GM23338 (cell line): ENCODE measurements around the gene ALDH18A1.

ENCODE experiments used
- CREB1 ChIP-seq: fragments of 250-450 bp; sonication (Bioruptor Pico); IDR thresholded peaks from 2 replicates; pipeline ENCODE4 v1.5.0; 2020; ENCODE audit warnings: low read depth, mild to moderate bottlenecking, moderate library complexity
- POLR2AphosphoS5 ChIP-seq: IDR thresholded peaks from 2 replicates; pipeline ENCODE4 v1.6.1; 2016; ENCODE audit warnings: antibody characterized with exemption, low read depth
- STAT1 ChIP-seq: IDR thresholded peaks from one replicate; pipeline ENCODE4 v1.6.1; 2016; ENCODE audit warnings: antibody characterized with exemption; ENCODE audit not compliant: unreplicated experiment
- TF ChIP-seq, protein P1 (sequence below), 2 experiments: fragments of 200-600 bp in 1 of 2; sonication (generic) in 1 of 2; conservative IDR thresholded peaks; 2 replicates each; pipeline versions ENCODE4 v1.5.1 to v1.6.1; 2016 to 2017; ENCODE audit warnings: antibody characterized with exemption in 2 of 2, low read depth in 2 of 2, mild to moderate bottlenecking in 2 of 2, moderate library complexity in 1 of 2

DNA sequence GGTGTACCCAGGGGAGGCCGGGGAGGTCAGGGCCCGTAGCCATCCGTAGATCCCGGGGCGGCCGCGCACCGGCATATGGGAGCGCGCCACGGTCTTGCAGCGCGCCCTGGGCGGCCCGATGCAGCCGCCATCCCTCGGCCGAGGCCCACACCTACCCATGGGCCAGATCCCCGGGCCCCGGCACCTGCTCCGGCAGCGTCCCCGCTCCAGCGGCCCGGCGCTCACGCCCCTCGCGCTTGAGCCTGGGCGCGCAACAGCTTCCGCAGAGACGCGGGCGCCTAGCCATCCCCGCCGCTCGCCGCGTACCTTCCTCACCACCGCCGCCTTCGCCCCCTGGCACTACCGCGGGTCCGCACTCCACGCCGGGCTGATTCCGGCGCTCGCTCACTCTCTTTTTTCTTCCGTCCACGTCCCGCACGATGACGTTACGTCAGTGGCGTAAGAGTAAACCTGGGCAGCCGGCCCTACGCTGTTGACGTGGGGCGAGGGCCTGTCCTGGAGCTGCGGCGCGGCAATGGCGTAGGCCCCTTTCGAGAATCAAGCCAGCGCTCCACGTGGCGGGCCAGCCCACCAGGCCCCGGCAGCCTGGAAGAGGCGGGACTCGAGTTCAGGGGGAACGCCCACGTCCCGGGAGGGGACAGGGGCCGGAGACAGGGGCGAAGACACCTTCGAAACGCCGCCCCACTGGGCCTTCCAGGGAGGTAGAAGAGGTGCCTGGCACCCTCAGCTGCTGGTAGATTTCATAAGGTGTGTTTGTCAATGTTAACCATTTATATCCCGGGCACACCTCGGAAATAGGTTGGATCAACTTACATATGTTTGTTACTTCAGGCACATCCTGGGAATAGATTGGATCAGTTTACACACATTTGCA is at the start of gene ALDH18A1:
- TF ChIP-seq CREB1 (CRISPR knock-in tag) (peak; percentile 68), POLR2AphosphoS5 (peak; percentile 70), STAT1 (no peak)
- TF ChIP-seq, protein P1, sequence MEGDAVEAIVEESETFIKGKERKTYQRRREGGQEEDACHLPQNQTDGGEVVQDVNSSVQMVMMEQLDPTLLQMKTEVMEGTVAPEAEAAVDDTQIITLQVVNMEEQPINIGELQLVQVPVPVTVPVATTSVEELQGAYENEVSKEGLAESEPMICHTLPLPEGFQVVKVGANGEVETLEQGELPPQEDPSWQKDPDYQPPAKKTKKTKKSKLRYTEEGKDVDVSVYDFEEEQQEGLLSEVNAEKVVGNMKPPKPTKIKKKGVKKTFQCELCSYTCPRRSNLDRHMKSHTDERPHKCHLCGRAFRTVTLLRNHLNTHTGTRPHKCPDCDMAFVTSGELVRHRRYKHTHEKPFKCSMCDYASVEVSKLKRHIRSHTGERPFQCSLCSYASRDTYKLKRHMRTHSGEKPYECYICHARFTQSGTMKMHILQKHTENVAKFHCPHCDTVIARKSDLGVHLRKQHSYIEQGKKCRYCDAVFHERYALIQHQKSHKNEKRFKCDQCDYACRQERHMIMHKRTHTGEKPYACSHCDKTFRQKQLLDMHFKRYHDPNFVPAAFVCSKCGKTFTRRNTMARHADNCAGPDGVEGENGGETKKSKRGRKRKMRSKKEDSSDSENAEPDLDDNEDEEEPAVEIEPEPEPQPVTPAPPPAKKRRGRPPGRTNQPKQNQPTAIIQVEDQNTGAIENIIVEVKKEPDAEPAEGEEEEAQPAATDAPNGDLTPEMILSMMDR (conservative IDR thresholded peaks at IDR 0.05; ENCODE audit: low read depth in 2 of 2), result no peak
